ENCODE data around the gene CYTL1. TPM values are rescaled to one million over a fixed set of nuclear protein-coding genes. Genes with fewer than 3 reads are reported as not detected.
A peak's percentile ranks its signal among the peaks of the same experiment; 100 is the strongest.

Gene CYTL1
- total RNA-seq, 1 donor from 2014 or later: 2.0 TPM

DNA sequence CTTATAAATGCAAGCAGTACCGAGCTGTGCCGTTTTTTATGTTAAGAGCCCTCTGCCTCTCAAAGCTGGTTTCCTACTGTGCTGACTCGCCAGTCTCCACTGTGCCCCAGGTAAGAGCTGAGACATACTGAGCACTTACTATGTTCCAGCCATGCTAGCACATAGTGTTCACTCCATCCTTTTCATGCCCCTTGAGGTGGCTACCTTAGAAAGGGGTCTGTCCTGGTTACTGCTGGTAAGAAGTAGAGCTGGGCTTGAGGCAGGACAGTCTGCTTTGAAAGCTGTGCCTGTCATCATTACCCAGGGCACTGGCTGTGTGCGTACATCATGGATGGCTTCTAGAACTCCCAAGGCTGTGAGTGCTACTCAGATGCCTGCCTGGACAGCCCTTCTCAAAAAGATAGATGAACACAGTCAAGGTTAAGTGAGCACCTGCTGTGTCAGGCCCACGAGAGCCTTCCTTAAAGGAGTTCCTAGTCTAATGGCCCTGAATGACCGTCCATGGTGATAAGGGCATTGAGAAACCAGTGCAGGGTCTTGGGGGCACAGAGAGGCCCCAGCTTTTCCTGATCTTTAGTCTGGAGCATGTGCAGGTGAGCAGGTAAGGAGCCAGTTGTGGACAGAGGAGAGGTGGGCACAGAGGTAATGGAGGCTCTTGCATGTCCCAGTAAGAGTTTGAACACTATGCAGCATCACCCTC is 33.6 kb upstream of the CYTL1 start:
- intact Hi-C loops (cut with DNase I): no loop called here
- H3K9me3 ChIP-seq: no peaks in the 10 kb centered on the region
- peak; percentile 74 to 82 for DNase-seq (ENCODE audit: extremely low spot score in 2 of 2)
- H3K27me3 ChIP-seq: no peaks in the 10 kb centered on the region
- no peaks in the 10 kb centered on the region for H3K36me3 ChIP-seq
- H3K27ac ChIP-seq: no peak overlapping the region
- H3K4me1 ChIP-seq: peaks cover 7% of the 10 kb centered on the region
- H3K4me3 ChIP-seq: no peak overlapping the region
- no peak for TF ChIP-seq POLR2AphosphoS5 (IDR thresholded peaks at IDR 0.05; ENCODE audit: insufficient read depth in 1 of 2, low read depth in 1 of 2)
- TF ChIP-seq, protein P1, sequence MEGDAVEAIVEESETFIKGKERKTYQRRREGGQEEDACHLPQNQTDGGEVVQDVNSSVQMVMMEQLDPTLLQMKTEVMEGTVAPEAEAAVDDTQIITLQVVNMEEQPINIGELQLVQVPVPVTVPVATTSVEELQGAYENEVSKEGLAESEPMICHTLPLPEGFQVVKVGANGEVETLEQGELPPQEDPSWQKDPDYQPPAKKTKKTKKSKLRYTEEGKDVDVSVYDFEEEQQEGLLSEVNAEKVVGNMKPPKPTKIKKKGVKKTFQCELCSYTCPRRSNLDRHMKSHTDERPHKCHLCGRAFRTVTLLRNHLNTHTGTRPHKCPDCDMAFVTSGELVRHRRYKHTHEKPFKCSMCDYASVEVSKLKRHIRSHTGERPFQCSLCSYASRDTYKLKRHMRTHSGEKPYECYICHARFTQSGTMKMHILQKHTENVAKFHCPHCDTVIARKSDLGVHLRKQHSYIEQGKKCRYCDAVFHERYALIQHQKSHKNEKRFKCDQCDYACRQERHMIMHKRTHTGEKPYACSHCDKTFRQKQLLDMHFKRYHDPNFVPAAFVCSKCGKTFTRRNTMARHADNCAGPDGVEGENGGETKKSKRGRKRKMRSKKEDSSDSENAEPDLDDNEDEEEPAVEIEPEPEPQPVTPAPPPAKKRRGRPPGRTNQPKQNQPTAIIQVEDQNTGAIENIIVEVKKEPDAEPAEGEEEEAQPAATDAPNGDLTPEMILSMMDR (IDR thresholded peaks at IDR 0.05): no peak
- no peak for TF ChIP-seq POLR2A (IDR thresholded peaks at IDR 0.05)

DNA sequence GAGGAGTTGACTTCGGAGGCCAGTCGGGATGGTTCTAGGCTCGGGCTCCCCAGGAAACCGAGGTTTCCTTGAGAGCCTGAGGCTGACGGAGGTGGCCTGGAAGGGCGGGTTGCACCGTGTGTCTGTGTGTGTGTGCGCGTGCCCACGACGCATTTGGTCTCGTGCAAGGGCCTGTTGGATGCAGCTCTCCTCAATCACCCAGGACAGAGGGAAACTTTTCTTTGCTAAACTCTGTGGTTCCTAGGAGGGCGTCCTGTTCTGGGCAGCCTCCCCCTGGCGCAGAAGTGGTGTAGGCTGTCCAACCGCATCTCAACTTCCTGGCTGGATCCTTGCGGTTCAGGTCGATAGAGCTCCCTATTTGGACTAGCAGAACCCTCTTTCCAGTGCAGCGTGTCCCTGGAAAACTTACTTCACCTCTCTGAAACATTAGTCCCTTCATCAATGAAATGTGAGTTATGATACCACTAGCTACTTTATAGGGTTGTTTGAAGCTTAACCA is 33.0 kb upstream of the CYTL1 start:
- no peaks in the 10 kb centered on the region for H3K27me3 ChIP-seq
- H3K36me3 ChIP-seq: no peaks in the 10 kb centered on the region
- peak; percentile 28 to 86 for DNase-seq (ENCODE audit: extremely low spot score in 2 of 2)
- H3K27ac ChIP-seq: peak overlapping the region; percentile 64
- intact Hi-C loops (cut with DNase I): no loop called here
- TF ChIP-seq POLR2A (IDR thresholded peaks at IDR 0.05) (no peak), POLR2AphosphoS5 (IDR thresholded peaks at IDR 0.05; ENCODE audit: insufficient read depth in 1 of 2, low read depth in 1 of 2) (no peak)
- TF ChIP-seq, protein P1 (IDR thresholded peaks at IDR 0.05): no peak
- peaks cover 7% of the 10 kb centered on the region for H3K4me1 ChIP-seq
- H3K4me3 ChIP-seq: peak overlapping the region; percentile 49 to 64
- no peaks in the 10 kb centered on the region for H3K9me3 ChIP-seq

DNA sequence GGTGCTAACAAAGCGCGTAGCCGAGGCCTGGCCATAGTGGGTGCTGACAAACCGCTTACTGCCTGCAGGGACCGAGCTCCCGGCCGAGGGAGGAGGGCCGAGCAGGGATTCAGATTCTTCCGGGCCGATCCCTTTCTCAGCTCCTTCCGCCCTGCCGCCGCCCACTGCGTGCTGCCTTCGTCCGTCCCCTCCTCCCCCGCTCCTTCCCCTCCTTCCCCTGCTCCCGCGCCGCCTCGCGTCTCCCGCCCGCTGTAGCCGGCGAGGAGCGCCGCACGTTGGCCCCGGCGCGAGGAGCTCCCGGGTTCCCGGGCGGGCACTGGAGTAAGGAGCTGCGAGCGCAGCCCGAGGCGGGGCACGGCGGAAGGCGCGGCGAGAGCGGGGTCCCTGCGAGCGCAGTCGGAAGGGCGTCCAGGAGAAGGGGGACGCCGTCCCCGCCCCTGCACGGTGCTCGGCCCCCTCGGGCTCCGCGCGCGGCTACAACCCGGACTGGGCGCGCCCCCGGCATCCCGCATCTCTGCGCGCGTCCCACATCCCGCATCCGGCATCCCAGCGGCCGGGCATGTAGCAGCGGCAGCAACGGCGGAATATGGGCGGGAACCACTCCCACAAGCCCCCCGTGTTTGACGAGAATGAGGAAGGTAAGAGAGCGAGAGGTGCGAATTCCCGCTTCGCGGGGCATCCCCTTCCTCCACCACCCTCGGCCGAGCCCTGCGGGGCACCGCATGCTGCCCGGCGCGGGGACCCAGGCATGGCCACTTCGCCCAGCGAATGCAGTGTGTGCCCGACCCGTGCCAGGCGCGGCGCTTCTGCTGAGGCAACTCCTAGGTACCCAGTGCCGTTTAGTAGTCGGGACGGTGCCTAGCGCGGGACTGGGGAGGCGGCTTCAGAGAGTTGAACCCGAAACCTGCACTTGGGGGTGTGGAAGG is 32.3 kb upstream of the CYTL1 start, which contains the start of gene STK32B:
STK32B (plus strand) TSS at position 203 of the 926 bp plus-strand sequence.
- peak; percentile 83 to 92 for DNase-seq (ENCODE audit: extremely low spot score in 2 of 2)
- no peaks in the 10 kb centered on the region for H3K27me3 ChIP-seq
- H3K27ac ChIP-seq: peak within 1 kb of the TSS; percentile 64
- H3K36me3 ChIP-seq: no peaks in the 10 kb centered on the region
- intact Hi-C loops (cut with DNase I): no loop called here
- peaks cover 7% of the 10 kb centered on the region for H3K4me1 ChIP-seq
- H3K9me3 ChIP-seq: no peaks in the 10 kb centered on the region
- no peak for TF ChIP-seq POLR2A (IDR thresholded peaks at IDR 0.05)
- TF ChIP-seq POLR2AphosphoS5 (IDR thresholded peaks at IDR 0.05; ENCODE audit: insufficient read depth in 1 of 2, low read depth in 1 of 2): peak in 1 of 2 donors; percentile 11
- peak within 1 kb of the TSS; percentile 49 to 64 for H3K4me3 ChIP-seq

DNA sequence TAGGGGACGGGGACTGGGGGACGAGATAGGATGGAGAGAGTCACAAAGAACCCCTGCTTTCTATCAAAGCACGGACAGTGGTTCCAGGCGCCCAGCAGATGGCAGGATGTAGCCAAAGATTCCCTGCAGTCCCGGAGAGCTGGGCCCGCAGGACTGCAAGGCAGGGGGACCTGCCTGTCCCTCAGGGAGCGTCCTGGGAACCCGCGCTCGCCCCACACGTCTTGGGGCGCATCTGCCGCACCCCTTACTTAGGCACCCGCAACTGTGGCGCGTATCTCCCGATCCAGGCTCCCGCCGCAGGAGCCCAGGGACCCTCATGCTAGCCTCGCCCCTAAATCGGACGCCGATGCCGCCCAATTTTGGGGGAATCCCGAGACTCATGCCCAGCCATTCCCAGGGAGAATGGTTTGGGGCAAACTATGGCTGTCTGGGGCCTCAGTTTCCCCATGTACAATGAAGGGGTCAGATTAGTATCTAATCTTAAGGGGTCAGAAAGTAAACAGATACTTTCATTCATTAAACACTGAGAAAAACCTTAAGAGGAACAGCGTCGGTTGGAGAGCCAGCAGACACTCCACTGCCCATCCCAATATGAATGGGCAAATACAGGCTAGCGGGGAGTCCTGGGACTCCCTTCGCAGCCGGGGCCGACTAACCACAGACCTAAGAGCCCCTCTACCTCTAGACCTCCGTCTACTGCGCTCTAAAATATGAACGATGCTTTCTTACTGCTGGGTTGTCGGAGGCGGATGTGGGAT is 31.4 kb upstream of the CYTL1 start:
- DNase-seq (ENCODE audit: extremely low spot score in 2 of 2): peak; percentile 84 to 95
- Histone ChIP-seq H3K9me3 (no peaks in the 10 kb centered on the region), H3K27ac (peak overlapping the region; percentile 64), H3K4me3 (peak overlapping the region; percentile 49 to 64), H3K36me3 (no peaks in the 10 kb centered on the region), H3K27me3 (no peaks in the 10 kb centered on the region), H3K4me1 (peaks cover 7% of the 10 kb centered on the region)
- intact Hi-C loops (cut with DNase I): no loop called here
- peak in 1 of 2 donors; percentile 28 for TF ChIP-seq POLR2AphosphoS5 (IDR thresholded peaks at IDR 0.05; ENCODE audit: insufficient read depth in 1 of 2, low read depth in 1 of 2)
- TF ChIP-seq, protein P1 (IDR thresholded peaks at IDR 0.05): peak; percentile 32 to 66 (median 64)
- no peak for TF ChIP-seq POLR2A (IDR thresholded peaks at IDR 0.05)

DNA sequence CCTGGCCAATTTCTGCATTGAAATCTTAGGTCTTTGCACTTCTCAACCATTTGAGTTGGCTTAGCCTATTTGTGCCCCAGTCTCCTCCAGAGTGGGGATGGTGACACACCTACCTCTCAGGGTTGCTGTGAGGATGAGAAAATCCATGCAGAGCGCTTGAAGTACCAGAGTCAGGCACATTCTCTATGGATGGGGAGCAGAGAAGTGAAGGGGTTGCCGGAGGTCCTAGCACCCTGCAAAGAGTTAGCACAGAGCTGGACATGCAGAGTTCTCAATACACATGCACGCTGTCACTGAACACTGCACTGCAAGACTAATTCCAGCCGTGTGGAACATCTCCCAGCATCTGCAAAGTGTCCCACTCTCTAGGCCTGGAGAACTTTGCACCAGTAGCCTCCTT is 29.5 kb upstream of the CYTL1 start:
- Histone ChIP-seq H3K27me3 (no peaks in the 10 kb centered on the region), H3K27ac (no peak overlapping the region), H3K9me3 (no peaks in the 10 kb centered on the region), H3K4me1 (peaks cover 7% of the 10 kb centered on the region), H3K36me3 (no peaks in the 10 kb centered on the region), H3K4me3 (no peak overlapping the region)
- TF ChIP-seq, protein P1 (IDR thresholded peaks at IDR 0.05): no peak
- TF ChIP-seq POLR2A (IDR thresholded peaks at IDR 0.05) (no peak), POLR2AphosphoS5 (IDR thresholded peaks at IDR 0.05; ENCODE audit: insufficient read depth in 1 of 2, low read depth in 1 of 2) (no peak)
- peak; percentile 58 to 65 for DNase-seq (ENCODE audit: extremely low spot score in 2 of 2)
- intact Hi-C loops (cut with DNase I): no loop called here

Measured in vagina (tissue), 2 donors.